Liver (tissue), 3 donors: Measurements from ENCODE around the gene FAAP100.

Source experiments
- CTCF ChIP-seq: fragments of 150-350 bp; IDR thresholded peaks from 2 replicates; pipeline ENCODE4 v1.5.1; 2017; ENCODE audit warnings: improper control_type of control experiment, low read depth, low read length; ENCODE audit not compliant: missing input control
- EGR1 ChIP-seq, 2 donors: IDR thresholded peaks; 2 replicates each; pipeline ENCODE4 v1.6.1; 2016 to 2018; ENCODE audit warnings: antibody characterized with exemption in 2 of 2, low read depth in 2 of 2
- JUND ChIP-seq, 2 donors: IDR thresholded peaks; 2 replicates each; pipeline ENCODE4 v1.6.1; 2016; ENCODE audit warnings: antibody characterized with exemption in 2 of 2
- SP1 ChIP-seq: IDR thresholded peaks from 2 replicates; pipeline ENCODE4 v1.6.1; 2018; ENCODE audit warnings: antibody characterized with exemption, mild to moderate bottlenecking
- TF ChIP-seq, protein P1 (sequence below): IDR thresholded peaks from 2 replicates; pipeline ENCODE4 v1.6.1; 2016; ENCODE audit warnings: antibody characterized with exemption
- TF ChIP-seq, protein P2 (sequence below): IDR thresholded peaks from 2 replicates; pipeline ENCODE4 v1.6.1; 2016; ENCODE audit warnings: antibody characterized with exemption
- donor health status: healthy.
- donor health status: healthy.

DNA sequence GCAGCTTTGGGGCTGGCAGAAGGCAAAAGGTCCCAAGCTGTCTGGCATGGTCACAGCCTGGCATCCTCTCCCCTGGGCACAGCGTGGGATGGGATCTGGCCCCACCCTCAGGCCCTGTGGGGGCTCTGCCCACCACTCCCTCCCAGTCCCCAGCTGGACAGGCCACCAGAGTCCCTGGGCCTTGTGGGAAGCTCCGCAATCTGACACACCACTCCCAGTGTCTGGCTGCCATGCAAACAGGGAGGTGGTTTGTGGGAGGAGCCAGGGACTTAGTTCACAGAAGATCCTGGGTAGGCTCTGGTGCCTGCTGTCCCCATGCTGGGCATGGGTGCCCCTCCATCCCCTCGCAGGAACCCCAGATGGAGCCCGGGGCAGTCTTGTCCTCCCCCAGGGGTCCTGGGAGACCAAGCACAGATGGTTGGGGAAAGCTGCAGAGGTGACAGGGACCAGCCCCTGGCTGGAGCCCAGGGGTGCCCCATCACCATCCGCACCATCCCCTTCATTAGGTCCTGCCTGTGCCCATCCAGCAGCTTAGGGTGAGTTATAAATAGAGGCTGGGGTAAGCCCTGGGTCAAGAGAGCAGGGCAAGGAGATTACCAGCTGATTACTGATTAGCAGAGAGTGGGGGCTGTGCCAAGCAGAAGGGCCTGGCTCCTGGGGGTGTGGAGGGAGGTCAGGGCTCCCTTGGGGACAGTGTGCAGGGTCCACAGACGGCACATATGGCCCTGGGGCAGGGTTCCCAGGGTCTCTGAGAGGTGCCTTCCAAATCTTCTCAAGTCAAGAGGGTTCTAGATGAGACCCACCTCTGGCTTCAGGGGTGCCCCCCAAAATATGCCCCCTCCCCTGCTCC lies 17.8 kb downstream of the FAAP100 start:
- no peak for TF ChIP-seq CTCF
- TF ChIP-seq SP1, result no peak
- TF ChIP-seq, protein P1, sequence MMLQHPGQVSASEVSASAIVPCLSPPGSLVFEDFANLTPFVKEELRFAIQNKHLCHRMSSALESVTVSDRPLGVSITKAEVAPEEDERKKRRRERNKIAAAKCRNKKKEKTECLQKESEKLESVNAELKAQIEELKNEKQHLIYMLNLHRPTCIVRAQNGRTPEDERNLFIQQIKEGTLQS, result no peak
- no peak for TF ChIP-seq EGR1 (IDR thresholded peaks at IDR 0.05; ENCODE audit: low read depth in 2 of 2)
- TF ChIP-seq, protein P2, sequence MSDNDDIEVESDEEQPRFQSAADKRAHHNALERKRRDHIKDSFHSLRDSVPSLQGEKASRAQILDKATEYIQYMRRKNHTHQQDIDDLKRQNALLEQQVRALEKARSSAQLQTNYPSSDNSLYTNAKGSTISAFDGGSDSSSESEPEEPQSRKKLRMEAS, result no peak
- no peak for TF ChIP-seq JUND (IDR thresholded peaks at IDR 0.05)
